HEK293T (cell line): ENCODE results near the gene TXNL4A.

Experiments used
- ARNT ChIP-seq: fragments of 450-650 bp; IDR thresholded peaks from 2 replicates; pipeline ENCODE4 v1.6.1; 2017; ENCODE audit warnings: mild to moderate bottlenecking
- FOXM1 ChIP-seq: fragments of 450-650 bp; IDR thresholded peaks from 2 replicates; pipeline ENCODE4 v1.6.1; 2017; ENCODE audit warnings: mild to moderate bottlenecking, borderline replicate concordance
- TARDBP ChIP-seq: fragments of 450-650 bp; IDR thresholded peaks from 2 replicates; pipeline ENCODE4 v1.6.1; 2016

DNA sequence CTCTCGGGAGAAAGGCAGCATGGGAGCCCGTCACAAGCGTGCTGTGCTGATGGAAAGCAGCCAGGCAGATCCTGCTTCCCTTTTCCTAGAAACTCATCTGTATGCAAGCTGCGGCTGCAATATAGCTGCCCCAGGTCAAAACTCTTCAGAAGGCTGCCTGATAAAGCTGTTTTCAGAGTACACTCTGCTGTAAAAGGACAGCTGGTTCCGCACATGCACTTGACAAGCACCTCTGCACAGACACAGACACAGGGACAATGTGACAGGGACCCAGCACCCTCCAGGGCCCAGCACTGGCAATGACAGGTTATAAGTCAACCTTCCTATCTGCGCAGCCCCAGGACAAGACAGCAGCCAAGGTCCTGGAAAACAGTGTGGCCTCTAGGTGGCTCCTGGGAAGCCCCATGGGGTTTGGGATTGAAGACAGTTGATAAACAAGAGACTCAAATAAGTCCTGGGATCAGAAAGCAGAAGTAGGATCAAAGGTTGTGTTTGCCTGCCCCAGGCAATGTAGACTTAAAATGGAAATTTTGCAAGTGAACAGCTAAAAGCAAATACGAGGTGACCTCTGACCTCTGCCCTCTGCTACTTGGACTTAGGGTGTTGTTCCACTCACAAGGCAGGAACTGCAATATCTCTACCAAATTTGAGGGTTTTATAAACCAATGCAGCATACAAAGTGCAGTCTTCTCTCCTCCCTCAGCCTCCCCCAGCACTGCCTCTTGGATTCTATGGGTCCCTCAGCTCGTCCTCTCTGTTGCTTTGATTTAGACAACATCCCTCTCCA, 53.9 kb downstream of the TXNL4A start:
- TF ChIP-seq FOXM1 (no peak), ARNT (no peak), TARDBP (no peak)
